ENCODE measurements around the gene POM121.
"Not testable (repeated sequence)": the region's sequence is repeated elsewhere in the genome, so short reads cannot be mapped to it uniquely, and the experiment has no call there.

POM121 gene

DNA sequence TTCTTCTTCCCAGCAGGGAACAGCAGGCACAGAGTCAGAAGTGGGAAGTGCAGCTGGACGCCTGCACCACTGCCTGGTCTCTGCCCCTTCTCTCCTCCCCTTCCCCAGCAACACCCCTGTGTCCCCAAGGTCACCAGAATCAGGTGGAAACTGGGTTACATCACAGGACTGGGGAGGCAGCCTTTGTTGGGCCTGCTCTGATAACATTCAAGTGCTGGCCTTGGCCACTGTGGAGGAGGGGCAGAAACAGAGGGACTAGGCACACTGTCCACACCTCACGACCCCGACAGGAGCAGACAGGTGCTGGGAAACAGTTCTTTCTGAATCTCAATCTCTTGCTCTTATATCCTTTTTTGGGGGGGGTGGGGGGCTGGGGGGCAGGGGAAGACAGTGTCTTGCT, 42.0 kb downstream of the POM121 start:
- not testable (repeated sequence) for H3K36me3 ChIP-seq (ENCODE audit: insufficient read depth, low read length); H3K79me2 ChIP-seq (ENCODE audit: insufficient read depth, low read length)

DNA sequence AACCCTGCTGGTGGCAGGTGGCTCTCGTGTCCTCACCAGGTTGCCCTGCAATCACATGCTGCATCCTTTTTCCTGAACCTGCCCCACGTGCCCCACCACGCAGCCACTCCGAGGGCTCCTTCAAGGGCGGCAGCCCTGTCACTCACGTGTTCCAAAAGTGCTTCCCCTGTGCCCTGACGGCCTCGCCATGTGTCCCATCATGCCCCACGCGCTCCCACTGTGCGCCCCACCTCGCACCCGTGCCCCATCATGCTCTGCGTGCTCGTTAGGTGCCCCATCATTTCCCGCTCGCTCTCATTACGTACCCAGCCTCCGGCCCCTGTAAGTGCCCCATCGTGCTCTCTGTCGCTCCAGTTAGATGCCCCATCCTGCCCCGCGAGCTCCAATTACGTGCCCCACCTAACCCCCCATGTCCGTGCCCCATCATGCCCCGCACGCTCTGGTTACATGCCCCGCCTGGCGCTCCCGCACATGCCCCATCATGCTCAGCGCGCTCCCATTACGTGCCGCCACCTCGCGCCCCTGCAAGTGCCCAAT, 44.2 kb downstream of the POM121 start, which contains the start of gene TRIM74:
TSS of gene TRIM74 (minus strand) at position 487 of the 537 bp plus-strand sequence. CDS start 3,309 bp downstream, outside the sequence.
- H3K9ac ChIP-seq (ENCODE audit: low read depth, low read length, poor library complexity, severe bottlenecking); H3K4me2 ChIP-seq (ENCODE audit: low read depth, low read length, poor library complexity, severe bottlenecking); H3K36me3 ChIP-seq (ENCODE audit: insufficient read depth, low read length); H3K4me3 ChIP-seq (ENCODE audit: low read length, poor library complexity, severe bottlenecking); H3K79me2 ChIP-seq (ENCODE audit: insufficient read depth, low read length); H3K27me3 ChIP-seq (ENCODE audit: insufficient read depth, low read length, poor library complexity, severe bottlenecking); H3F3A ChIP-seq (ENCODE audit: low read depth); H3K4me1 ChIP-seq (ENCODE audit: insufficient read depth, low read length, poor library complexity, severe bottlenecking); H3K9me2 ChIP-seq (replicated peaks; ENCODE audit: low read depth, low read length); H2AFZ ChIP-seq (ENCODE audit: low read length); H3K9me3 ChIP-seq (ENCODE audit: insufficient read depth, low read depth, low read length); H4K20me1 ChIP-seq (ENCODE audit: insufficient read depth, low read length, poor library complexity, severe bottlenecking): not testable (repeated sequence)

More for the DNA sequence above, 42.0 kb downstream of the POM121 start:
- H3K27me3 ChIP-seq (ENCODE audit: insufficient read depth, low read length, poor library complexity, severe bottlenecking); H3K4me2 ChIP-seq (ENCODE audit: low read depth, low read length, poor library complexity, severe bottlenecking); H3K9ac ChIP-seq (ENCODE audit: low read depth, low read length, poor library complexity, severe bottlenecking); H3K9me2 ChIP-seq (replicated peaks; ENCODE audit: low read depth, low read length); H4K20me1 ChIP-seq (ENCODE audit: insufficient read depth, low read length, poor library complexity, severe bottlenecking); H3F3A ChIP-seq (ENCODE audit: low read depth); H3K9me3 ChIP-seq (ENCODE audit: insufficient read depth, low read depth, low read length); H2AFZ ChIP-seq (ENCODE audit: low read length); H3K4me3 ChIP-seq (ENCODE audit: low read length, poor library complexity, severe bottlenecking); H3K4me1 ChIP-seq (ENCODE audit: insufficient read depth, low read length, poor library complexity, severe bottlenecking): not testable (repeated sequence)

DNA sequence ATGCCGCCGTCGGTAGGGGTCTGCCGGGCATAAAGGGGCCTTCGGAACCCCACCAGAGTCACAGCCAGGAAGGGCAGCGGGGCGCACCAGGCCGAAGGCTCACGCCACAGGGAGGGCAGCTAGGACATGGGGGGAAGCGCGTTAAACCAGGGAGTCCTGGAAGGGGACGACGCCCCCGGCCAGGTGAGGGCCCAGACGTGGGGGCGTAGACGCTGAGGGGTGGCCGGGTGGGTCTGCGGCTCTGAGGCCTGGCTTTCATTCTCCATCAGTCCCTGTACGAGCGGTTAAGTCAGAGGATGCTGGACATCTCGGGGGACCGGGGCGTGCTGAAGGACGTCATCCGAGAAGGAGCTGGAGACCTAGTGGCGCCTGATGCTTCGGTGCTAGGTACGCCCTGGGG, 44.8 kb downstream of the POM121 start:
- H3K27me3 ChIP-seq (ENCODE audit: insufficient read depth, low read length, poor library complexity, severe bottlenecking); H2AFZ ChIP-seq (ENCODE audit: low read length); H3K36me3 ChIP-seq (ENCODE audit: insufficient read depth, low read length); H3F3A ChIP-seq (ENCODE audit: low read depth); H3K9ac ChIP-seq (ENCODE audit: low read depth, low read length, poor library complexity, severe bottlenecking); H3K4me2 ChIP-seq (ENCODE audit: low read depth, low read length, poor library complexity, severe bottlenecking); H4K20me1 ChIP-seq (ENCODE audit: insufficient read depth, low read length, poor library complexity, severe bottlenecking); H3K79me2 ChIP-seq (ENCODE audit: insufficient read depth, low read length); H3K9me2 ChIP-seq (replicated peaks; ENCODE audit: low read depth, low read length); H3K4me1 ChIP-seq (ENCODE audit: insufficient read depth, low read length, poor library complexity, severe bottlenecking); H3K4me3 ChIP-seq (ENCODE audit: low read length, poor library complexity, severe bottlenecking); H3K9me3 ChIP-seq (ENCODE audit: insufficient read depth, low read depth, low read length): not testable (repeated sequence)

DNA sequence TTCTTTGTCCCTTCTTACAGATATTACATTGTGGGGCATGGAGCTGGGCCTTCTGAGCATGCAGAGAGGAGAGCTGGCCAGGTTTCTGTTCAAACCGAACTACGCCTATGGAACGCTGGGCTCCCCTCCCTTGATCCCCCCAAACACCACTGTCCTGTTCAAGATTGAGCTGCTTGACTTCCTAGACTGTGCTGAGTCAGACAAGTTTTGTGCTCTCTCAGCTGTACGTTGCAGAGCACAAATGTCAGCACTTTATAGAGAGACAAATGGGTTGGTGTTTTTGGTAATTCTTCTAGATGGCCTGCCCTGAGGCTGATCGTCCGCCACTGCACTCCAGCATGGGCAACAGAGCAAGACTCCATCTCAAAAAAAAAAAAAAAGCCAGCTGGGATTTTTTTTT, 46.6 kb downstream of the POM121 start:
- not testable (repeated sequence) for H2AFZ ChIP-seq (ENCODE audit: low read length); H3K4me2 ChIP-seq (ENCODE audit: low read depth, low read length, poor library complexity, severe bottlenecking); H3K4me1 ChIP-seq (ENCODE audit: insufficient read depth, low read length, poor library complexity, severe bottlenecking); H3K4me3 ChIP-seq (ENCODE audit: low read length, poor library complexity, severe bottlenecking); H4K20me1 ChIP-seq (ENCODE audit: insufficient read depth, low read length, poor library complexity, severe bottlenecking); H3F3A ChIP-seq (ENCODE audit: low read depth); H3K36me3 ChIP-seq (ENCODE audit: insufficient read depth, low read length); H3K9me2 ChIP-seq (replicated peaks; ENCODE audit: low read depth, low read length); H3K9me3 ChIP-seq (ENCODE audit: insufficient read depth, low read depth, low read length); H3K27me3 ChIP-seq (ENCODE audit: insufficient read depth, low read length, poor library complexity, severe bottlenecking); H3K9ac ChIP-seq (ENCODE audit: low read depth, low read length, poor library complexity, severe bottlenecking); H3K79me2 ChIP-seq (ENCODE audit: insufficient read depth, low read length)

DNA sequence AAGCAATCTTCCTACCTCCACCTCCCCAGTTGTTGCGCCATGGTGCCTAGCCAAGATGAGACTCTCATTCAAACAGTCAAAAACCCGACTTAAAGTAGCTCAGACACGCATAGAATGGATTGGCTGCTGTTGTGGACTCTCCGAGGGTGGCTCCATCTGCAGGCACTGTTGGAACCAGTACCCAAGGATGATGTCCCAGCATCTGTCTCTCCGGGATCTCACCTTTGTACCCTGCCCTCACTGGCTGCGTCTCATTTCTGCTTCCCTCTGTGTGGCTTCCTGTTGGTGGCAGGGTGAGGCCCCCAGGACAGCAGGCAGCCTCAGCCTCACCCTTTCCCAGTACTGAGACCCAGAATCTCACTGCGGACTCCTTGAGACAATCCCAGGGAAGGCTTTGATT, 49.9 kb downstream of the POM121 start:
- H3K9me2 ChIP-seq (replicated peaks; ENCODE audit: low read depth, low read length); H3F3A ChIP-seq (ENCODE audit: low read depth); H3K4me3 ChIP-seq (ENCODE audit: low read length, poor library complexity, severe bottlenecking); H3K9me3 ChIP-seq (ENCODE audit: insufficient read depth, low read depth, low read length); H3K27me3 ChIP-seq (ENCODE audit: insufficient read depth, low read length, poor library complexity, severe bottlenecking); H3K4me1 ChIP-seq (ENCODE audit: insufficient read depth, low read length, poor library complexity, severe bottlenecking); H4K20me1 ChIP-seq (ENCODE audit: insufficient read depth, low read length, poor library complexity, severe bottlenecking); H3K9ac ChIP-seq (ENCODE audit: low read depth, low read length, poor library complexity, severe bottlenecking); H2AFZ ChIP-seq (ENCODE audit: low read length); H3K36me3 ChIP-seq (ENCODE audit: insufficient read depth, low read length); H3K79me2 ChIP-seq (ENCODE audit: insufficient read depth, low read length); H3K4me2 ChIP-seq (ENCODE audit: low read depth, low read length, poor library complexity, severe bottlenecking): not testable (repeated sequence)

DNA sequence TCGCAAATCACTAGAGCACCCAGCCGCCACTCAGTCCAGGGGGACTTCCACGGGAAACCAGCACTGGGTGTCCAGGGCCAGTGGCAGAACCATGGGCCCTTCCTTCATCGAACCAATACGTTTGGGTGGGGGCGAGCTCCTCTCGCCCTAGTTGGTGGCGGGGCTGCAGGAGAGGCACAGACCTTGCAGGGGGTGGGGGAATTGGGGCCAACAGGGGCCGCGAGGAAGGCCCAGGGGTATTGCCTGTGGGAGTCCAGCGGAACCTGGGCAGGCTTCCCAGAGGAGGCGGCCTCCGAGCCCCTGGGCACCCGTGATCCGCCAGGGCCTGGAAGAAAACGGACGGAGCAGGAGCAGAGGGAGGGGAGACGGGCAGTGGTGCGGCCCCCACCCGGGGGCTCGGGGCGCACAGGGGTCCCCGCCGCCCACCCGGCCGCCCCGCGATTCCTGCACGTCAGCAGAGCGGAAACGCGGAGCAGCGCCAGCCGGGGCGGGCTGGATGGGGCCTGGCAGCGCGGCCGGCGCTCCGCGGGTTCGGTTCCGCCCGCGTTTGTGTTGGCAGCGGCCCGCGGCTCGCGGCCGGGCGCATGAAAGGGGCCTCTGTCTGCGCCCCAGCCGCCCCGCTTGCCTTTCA, 50.9 kb downstream of the POM121 start:
- H3K79me2 ChIP-seq (ENCODE audit: insufficient read depth, low read length); H4K20me1 ChIP-seq (ENCODE audit: insufficient read depth, low read length, poor library complexity, severe bottlenecking); H3K9ac ChIP-seq (ENCODE audit: low read depth, low read length, poor library complexity, severe bottlenecking); H3K9me2 ChIP-seq (replicated peaks; ENCODE audit: low read depth, low read length); H3K36me3 ChIP-seq (ENCODE audit: insufficient read depth, low read length); H3K4me2 ChIP-seq (ENCODE audit: low read depth, low read length, poor library complexity, severe bottlenecking); H2AFZ ChIP-seq (ENCODE audit: low read length); H3K4me1 ChIP-seq (ENCODE audit: insufficient read depth, low read length, poor library complexity, severe bottlenecking); H3F3A ChIP-seq (ENCODE audit: low read depth); H3K4me3 ChIP-seq (ENCODE audit: low read length, poor library complexity, severe bottlenecking); H3K9me3 ChIP-seq (ENCODE audit: insufficient read depth, low read depth, low read length); H3K27me3 ChIP-seq (ENCODE audit: insufficient read depth, low read length, poor library complexity, severe bottlenecking): not testable (repeated sequence)

DNA sequence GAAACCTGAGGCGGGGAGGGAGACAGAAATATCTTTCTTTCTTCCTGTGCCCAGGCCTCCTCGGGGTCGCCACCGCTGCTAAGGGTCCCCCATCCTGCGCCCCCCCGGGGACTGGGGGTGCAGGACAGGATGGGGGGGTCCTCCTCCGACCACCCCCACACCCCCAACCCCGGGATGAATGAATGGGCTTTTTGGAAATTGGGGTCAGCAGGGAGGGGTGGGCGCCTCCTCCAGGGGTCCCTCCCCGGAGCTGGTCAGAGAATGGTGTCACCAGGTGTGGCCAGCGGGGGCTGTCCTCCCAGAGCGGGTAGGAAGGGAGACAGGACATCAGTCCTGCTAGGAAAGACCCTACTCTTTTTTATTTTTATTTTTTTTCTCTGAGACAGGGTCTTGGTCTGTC, 51.5 kb downstream of the POM121 start:
- H3K79me2 ChIP-seq (ENCODE audit: insufficient read depth, low read length); H3K9me2 ChIP-seq (replicated peaks; ENCODE audit: low read depth, low read length); H3K4me3 ChIP-seq (ENCODE audit: low read length, poor library complexity, severe bottlenecking); H3K9ac ChIP-seq (ENCODE audit: low read depth, low read length, poor library complexity, severe bottlenecking); H3K36me3 ChIP-seq (ENCODE audit: insufficient read depth, low read length); H3K4me1 ChIP-seq (ENCODE audit: insufficient read depth, low read length, poor library complexity, severe bottlenecking); H3F3A ChIP-seq (ENCODE audit: low read depth); H2AFZ ChIP-seq (ENCODE audit: low read length); H3K9me3 ChIP-seq (ENCODE audit: insufficient read depth, low read depth, low read length); H3K4me2 ChIP-seq (ENCODE audit: low read depth, low read length, poor library complexity, severe bottlenecking); H3K27me3 ChIP-seq (ENCODE audit: insufficient read depth, low read length, poor library complexity, severe bottlenecking); H4K20me1 ChIP-seq (ENCODE audit: insufficient read depth, low read length, poor library complexity, severe bottlenecking): not testable (repeated sequence)
